Stimulated activated naive CD4-positive, alpha-beta T cell treated with Interleukin-2 at 50 U/mL for 16 hours (primary cell): ENCODE results near the gene TMEM220.
"Not testable (repeated sequence)": the region's sequence is repeated elsewhere in the genome, so short reads cannot be mapped to it uniquely, and the experiment has no call there.

Source experiments
- DNase-seq: peaks from one replicate; lab custom pipeline; 2025; lab: John Stamatoyannopoulos, UW

TMEM220 gene

DNA sequence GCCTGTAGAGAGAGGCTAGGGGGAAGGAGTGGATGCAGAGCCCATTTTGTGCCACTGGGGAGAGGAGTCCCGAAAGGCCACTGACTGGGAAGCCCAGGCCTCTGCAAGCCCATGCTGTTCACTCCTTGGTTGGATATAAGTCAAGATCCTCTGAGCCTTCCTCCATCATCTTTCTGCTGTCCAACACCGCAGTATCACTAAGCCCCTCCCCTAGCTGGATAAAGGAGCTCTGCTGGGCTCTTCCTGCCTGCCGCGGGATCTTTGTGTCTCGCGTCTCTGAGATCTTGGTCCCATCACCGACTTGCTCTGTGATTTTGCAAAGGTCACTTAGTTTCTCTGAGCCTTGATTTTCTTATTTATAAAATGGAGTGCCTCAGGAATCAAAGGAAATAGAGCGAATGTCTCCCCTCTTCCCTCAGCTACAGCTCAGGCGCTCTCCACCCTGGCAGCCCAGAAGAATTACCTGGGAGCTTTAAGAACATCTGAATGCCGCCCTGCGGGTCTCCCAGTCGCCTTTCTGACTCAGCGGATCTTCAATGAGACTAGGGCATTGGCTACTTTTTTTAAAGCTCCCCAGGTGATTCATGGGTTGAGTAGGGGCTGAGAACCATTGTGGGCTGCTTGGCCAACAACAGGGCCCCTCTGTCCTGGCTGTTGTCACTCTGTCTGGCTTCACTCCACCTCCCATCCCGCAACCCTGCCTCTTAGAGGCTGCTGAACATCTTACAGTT lies 25.2 kb upstream of the TMEM220 start:
- DNase-seq: no peak

DNA sequence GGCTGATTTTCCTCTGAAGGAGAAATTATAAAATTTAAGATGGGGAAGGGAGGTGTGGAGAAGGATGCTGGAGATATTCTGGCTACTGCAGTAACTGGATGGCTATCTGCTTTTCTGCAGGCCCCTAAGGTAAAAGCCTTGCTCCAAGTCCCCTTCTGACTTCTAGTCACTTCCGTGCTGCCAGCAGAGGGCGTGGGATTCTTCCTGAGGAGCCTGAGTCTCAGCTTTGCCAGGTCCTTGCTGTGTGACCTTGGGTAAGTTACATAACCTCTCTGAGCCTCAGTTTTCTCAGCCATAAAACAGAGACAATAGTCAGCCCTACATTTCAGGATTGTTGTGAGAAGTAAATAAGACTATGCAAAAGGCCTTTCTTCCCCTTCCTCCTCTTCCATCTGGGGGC lies 24.3 kb upstream of the TMEM220 start:
- no peak for DNase-seq

DNA sequence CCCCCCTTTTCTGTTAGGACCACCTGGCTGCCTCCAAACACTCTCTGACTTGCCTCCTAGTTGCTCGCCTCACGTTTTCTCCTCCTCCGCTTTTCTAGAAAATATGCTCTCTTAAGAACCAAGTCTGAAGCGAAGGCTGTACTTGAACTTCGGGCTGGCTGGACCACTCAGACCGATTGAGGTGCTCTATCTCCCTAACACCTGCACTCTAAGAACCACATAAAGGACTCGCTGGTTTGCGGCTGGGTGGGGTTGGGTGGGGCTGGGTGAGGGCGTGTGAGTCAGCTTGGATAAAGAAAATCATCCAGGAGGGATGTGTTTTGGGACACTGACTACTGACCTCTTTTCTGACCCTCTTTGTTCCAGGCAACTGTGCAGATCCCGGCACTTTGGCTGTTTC lies 22.9 kb upstream of the TMEM220 start:
- DNase-seq: no peak

DNA sequence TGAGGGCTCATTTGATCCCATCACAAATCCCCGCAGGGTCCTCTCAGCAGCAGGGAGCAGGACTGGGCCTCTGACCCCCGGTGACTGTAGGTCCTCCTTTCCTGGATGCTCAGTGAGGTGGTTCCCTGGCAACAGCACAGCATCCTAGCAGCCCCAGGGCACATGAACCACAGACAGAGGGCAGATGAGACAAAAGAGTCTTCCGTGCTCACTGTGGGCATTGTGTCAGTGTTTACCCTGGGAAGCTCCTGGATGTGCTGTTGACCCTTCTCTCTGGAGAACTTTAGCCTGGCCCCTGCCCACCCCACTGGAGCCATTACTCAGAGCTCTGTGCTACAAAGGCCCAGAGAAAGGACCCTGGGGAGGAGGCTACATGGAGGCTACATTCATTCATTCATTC lies 21.7 kb upstream of the TMEM220 start:
- DNase-seq: no peak

DNA sequence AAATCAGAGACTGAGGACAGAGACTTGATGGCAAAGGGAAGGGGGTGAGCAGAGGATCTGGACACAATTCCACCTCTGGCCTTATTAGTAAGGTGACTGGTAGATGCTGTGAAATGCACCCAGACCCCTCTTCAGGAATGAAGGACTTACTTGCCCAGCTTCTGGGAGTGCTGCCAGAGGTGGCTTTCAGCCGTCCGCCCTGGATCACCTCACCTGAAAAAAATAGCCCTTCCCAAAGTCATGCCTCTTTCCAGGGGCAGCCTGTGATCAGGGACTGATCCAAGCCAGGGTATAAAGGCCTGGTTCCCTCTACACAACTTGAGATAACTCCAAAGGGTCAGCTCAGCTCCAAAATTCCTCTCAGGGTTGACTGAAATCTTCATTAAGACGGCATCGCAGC lies 20.4 kb upstream of the TMEM220 start:
- DNase-seq: no peak

GRCh38 chr17:10748531-10749181 lies 18.8 kb upstream of the TMEM220 start:
- DNase-seq: no peak

GRCh38 chr17:10745231-10745630 lies 15.4 kb upstream of the TMEM220 start:
- no peak for DNase-seq

DNA sequence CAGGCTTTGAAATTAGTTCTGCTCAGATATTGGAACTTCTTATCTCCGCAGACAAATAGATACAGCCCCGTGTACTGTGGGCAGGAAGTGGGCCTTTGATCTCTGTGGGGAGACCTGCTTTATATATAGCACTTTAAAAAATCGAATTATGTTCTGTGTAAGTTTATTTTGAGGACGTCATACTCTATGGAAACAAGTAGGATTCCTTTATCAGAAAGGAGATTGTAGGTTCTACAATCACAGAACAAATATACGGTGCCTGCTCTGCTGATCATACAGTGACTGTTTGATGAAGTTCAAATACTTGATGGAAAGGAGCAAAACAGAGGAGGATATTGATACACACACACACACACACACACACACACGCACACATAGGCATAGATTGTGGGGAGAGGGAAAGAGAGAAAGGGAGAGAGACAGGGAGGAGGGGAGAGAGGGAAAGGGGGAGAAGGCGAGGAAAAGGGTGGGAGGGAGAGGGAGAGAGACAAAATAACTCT lies 14.7 kb upstream of the TMEM220 start:
- no peak for DNase-seq

- DNase-seq: no peak
These were observed 13.6 kb upstream of the TMEM220 start for GRCh38 chr17:10743316-10744009.

GRCh38 chr17:10742431-10742830 lies 12.6 kb upstream of the TMEM220 start:
- DNase-seq: no peak

GRCh38 chr17:10741416-10742135 lies 11.8 kb upstream of the TMEM220 start:
- DNase-seq: no peak

DNA sequence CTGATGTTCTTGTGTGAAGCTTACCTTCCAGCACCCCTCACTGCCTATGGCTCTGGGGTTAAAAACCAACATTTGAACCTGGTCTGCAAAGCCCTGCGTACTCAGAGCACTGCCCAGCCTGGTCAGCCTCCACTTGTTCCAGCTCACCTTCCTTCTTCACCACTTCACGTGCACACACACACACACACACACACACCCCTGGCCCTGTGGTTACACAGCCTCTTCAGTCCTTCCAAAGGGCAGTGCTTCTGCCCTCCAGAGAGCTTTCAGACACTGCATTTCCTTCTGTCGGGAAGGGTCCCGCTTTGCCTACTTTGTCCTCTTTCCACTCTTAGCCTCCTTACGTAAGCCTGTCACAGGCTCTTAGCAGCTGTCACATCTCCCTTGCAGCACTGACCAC lies 9.6 kb upstream of the TMEM220 start:
- no peak for DNase-seq

DNA sequence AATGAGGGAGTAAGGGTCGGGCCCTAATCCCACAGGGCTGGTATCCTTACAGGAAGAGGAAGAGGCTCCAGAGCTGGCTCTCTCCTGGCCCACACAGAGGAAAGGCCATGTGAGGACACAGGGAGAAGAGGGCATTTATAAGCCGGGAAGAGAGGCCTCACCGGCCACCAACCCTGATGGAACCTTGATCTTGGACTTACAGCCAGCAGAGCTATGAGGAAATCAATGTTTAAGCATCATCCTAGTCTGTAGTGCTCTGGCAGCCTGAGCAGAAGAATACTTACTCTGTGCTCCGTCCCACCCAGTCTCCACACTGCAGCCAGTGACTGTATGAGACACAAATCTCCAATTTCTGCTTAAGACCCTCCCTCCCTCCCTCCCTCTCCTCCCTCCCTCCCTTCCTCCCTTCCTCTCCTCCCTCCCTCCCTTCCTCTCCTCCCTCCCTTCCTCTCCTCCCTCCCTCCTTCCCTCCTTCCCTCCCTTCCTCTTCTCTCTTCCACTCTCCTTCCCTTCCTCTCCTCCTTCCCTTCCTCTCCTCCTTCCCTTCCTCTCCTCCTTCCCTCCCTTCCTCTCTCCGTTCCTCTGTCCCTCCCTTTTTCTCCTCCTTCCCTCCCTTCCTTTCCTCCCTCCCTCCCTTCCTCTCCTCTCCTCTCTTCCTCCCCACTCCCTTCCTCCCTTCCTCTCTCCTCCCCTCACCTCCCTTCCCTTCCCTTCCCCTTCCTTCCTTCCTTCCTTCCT lies 8.9 kb upstream of the TMEM220 start:
- no peak for DNase-seq

DNA sequence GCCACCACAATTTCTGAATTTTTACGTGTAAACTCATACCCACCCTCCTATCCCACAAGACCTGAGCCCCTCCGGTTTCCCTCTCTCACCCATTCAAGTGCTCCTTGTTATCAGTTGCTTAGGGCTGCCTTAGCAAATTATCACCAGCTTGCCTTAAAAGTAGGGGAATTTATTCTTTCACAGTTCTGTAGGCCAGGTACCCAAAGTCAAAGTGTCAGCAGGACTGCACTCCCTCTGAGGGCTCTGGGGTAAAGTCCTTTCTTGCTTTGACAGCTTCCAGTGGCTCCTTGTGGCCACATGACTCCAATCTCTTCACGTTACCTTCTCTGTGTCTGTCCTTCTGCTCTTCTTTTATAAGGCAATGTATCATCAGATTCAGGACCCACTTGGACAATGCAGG lies 7.9 kb upstream of the TMEM220 start:
- no peak for DNase-seq

GRCh38 chr17:10737168-10737622 lies 7.4 kb upstream of the TMEM220 start:
- no peak for DNase-seq

DNA sequence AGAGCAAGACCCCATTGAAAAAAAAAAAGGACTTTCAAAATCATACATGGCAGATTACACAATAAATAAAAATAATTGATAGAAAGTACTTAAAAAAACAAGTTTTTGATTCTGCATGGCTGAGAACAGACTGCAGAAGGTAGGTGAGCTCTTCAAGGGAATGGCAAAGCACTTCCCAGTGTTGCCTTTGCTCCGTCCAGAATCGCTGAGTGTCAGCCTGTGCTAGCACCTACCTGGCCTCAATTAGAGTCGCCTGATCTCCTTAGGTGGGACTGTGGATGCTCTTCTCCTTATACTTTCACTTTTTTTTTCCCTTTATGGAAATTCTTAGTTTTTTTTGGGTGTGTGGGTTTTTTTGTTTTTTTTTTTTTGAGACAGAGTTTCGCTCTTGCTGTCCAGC lies 6.0 kb upstream of the TMEM220 start:
- DNase-seq: no peak

- no peak for DNase-seq
These were observed 5.4 kb upstream of the TMEM220 start for GRCh38 chr17:10735251-10735650.

GRCh38 chr17:10733666-10734065 lies 3.8 kb upstream of the TMEM220 start:
- no peak for DNase-seq

DNA sequence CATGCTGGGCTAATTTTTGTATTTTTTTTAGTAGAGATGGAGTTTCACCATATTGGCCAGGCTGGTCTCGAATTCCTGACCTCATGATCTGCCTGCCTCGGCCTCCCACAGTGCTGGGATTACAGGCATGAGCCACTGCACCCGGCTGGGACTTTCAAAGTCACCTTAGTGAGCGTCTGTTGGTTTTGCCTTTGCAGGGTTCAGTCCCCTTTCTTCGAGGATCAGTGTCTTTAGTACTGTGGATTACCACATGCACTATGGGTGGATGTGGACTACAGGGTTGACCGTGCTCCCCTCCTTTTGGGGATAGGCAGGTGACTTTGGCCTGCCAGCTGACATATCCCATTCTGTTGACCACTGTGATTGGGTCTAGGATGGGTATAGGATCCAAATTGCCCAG lies 2.3 kb upstream of the TMEM220 start:
- not testable (repeated sequence) for DNase-seq

DNA sequence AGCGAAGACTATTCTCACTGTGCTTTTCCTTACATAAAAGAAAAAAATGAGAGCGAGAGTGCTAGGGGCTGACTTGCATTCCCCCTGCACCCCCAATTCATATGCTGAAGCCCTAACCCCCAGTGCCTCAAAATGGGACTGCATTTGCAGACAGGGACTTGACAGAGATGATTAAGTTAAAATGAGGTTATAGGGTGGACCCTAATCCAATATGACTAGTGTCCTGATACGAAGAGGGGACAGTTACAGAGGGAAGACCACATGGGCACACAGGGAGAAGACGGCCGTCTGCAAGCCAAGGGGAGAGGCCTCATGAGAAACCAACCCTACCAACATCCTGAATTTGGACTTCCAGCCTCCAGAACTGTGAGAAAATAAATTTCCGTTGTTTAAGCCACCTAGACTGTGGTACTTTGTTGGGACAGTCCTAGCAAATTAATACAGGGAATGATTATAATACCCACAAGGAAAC lies 1.6 kb upstream of the TMEM220 start:
- no peak for DNase-seq

DNA sequence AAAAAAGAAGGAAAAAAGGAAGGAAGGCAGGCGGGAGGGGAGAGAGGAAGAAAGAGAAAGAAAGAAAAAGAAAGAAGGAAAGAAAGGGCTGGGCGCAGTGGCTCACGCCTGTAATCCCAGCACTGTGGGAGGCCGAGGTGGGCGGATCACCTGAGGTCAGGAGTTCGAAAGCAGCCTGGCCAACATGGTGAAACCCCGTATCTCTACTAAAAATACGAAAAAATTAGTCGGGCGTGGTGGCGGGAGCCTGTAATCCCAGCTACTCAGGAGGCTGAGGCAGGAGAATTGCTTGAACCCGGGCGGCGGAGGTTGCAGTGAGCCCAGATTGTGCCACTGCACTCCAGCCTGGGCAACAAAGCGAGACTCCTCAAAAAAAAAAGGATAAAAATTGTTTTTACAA lies 424 bp upstream of the TMEM220 start:
- DNase-seq: peak; percentile 39
